Natural killer cell (primary cell): ENCODE measurements around the gene KIRREL3. TPM values are rescaled to one million over a fixed set of nuclear protein-coding genes. Genes with fewer than 3 reads are reported as not detected.

Source experiments
- ATAC-seq, 3 donors: fragments of 150-1000 bp in 2 of 3; fragments of 200-7000 bp in 1 of 3; cut with Tn5 transposase; 1 replicate in 1 of 3; 2 replicates in 2 of 3; pipeline ENCODE4 v1.10.0; 2021; ENCODE audit warnings: mild to moderate bottlenecking in 2 of 3, moderate library complexity in 2 of 3
- DNase-seq, 2 donors: peaks; one replicate each; pipeline versions ENCODE4 v3.0.0 to v3.0.0-alpha.2; 2013 to 2021; ENCODE audit warnings: mixed read lengths in 1 of 2
- H3K27ac ChIP-seq: one replicate; pipeline ENCODE4 v1.5.1; 2013; ENCODE audit warnings: mild to moderate bottlenecking, low read length
- H3K27me3 ChIP-seq: one replicate; pipeline ENCODE4 v1.6.1; 2013; ENCODE audit warnings: low read length; ENCODE audit not compliant: control insufficient read depth, insufficient read depth
- H3K36me3 ChIP-seq: one replicate; pipeline ENCODE4 v1.6.1; 2013; ENCODE audit warnings: low read length; ENCODE audit not compliant: control insufficient read depth, insufficient read depth
- H3K4me1 ChIP-seq: one replicate; pipeline ENCODE4 v1.6.1; 2013; ENCODE audit warnings: low read length; ENCODE audit not compliant: control insufficient read depth, insufficient read depth
- H3K4me3 ChIP-seq: one replicate; pipeline ENCODE4 v1.5.1; 2013; ENCODE audit warnings: low read length
- H3K9me3 ChIP-seq: one replicate; pipeline ENCODE4 v1.6.1; 2013; ENCODE audit warnings: low read length; ENCODE audit not compliant: control insufficient read depth, insufficient read depth
- H3K27ac Mint-ChIP-seq, 2 donors: one replicate each; pipeline ENCODE4 v1.8.0; 2022; ENCODE audit warnings: mild to moderate bottlenecking in 2 of 2, mixed read lengths in 2 of 2, moderate library complexity in 1 of 2
- H3K27me3 Mint-ChIP-seq, 2 donors: one replicate each; pipeline ENCODE4 v1.8.0; 2022; ENCODE audit warnings: low read depth in 2 of 2, mixed read lengths in 2 of 2
- H3K36me3 Mint-ChIP-seq: one replicate; pipeline ENCODE4 v1.8.0; 2022; ENCODE audit warnings: mixed read lengths
- H3K4me1 Mint-ChIP-seq, 2 donors: one replicate each; pipeline ENCODE4 v1.8.0; 2022; ENCODE audit warnings: mixed read lengths in 2 of 2
- H3K4me3 Mint-ChIP-seq: one replicate; pipeline ENCODE4 v1.8.0; 2022; ENCODE audit warnings: mild to moderate bottlenecking, moderate library complexity, mixed read lengths
- H3K9me3 Mint-ChIP-seq, 2 donors: one replicate each; pipeline ENCODE4 v1.8.0; 2022; ENCODE audit warnings: mixed read lengths in 2 of 2
- CTCF ChIP-seq: fragments of 200-600 bp; IDR thresholded peaks from one replicate; pipeline ENCODE4 v1.8.0; 2022; ENCODE audit warnings: antibody characterized with exemption
- WGBS: methylation state at CpG from one replicate; pipeline ENCODE4 v1.1.7; 2013; ENCODE audit warnings: missing lambda C conversion rate; ENCODE audit not compliant: insufficient coverage; 5-methylcytosine and 5-hydroxymethylcytosine counted together
- intact Hi-C: fragments of 100-400 bp; cut with micrococcal nuclease; formaldehyde crosslinking; loops from one replicate; pipeline ENCODE4 v1.14.2; 2022
- total RNA-seq, 4 donors: library from RNA; stranded (reverse); fragments of 120-200 nt in 1 of 4; gene quantifications; one replicate each; pipeline versions ENCODE4 v1.2.3 to v1.2.4, GENCODE V29; 2013 to 2022

KIRREL3 gene
- total RNA-seq, 3 donors from 2014 or later (not counting 1 experiment from before 2014, with no cell fraction given) = not detected

DNA sequence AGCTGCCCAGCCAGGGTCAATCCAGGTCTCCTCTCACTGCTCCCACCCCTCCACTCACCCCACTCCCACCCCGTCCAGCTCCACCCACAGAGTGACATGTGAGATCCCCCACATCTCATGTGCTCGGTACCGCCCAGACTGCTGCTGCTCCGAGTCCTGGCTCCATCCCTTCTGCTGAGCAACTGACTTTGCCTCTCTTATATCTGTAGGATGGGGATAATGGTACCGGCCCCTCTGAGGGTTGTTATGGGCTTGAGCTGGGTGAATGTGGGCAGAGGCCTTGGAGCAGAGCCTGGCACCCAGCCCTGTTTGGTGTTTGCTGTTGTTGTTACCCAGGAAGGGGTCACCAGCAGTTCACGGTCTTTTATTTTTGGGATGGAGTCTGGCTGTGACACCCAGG lies 568.0 kb downstream of the KIRREL3 start:
- Mint-ChIP-seq H3K27me3 (no peaks in the 10 kb centered on the region), H3K4me3 (no peak overlapping the region), H3K27ac (no peak overlapping the region), H3K4me1 (peaks cover 6 to 8% of the 10 kb centered on the region in 2 donors), H3K9me3 (no peaks in the 10 kb centered on the region), H3K36me3 (no peaks in the 10 kb centered on the region)
- H3K4me3 ChIP-seq = no peak overlapping the region
- H3K36me3 ChIP-seq = no peaks in the 10 kb centered on the region
- H3K9me3 ChIP-seq = no peaks in the 10 kb centered on the region
- H3K27me3 ChIP-seq = no peaks in the 10 kb centered on the region
- peaks cover 4% of the 10 kb centered on the region for H3K4me1 ChIP-seq
- intact Hi-C loops = no loop called here
- no peak for DNase-seq
- 94% methylated on average over 6 of the region's 6 CpGs for WGBS
- no peak for TF ChIP-seq CTCF
- H3K27ac ChIP-seq = no peak overlapping the region
- ATAC-seq = no peak

GRCh38 chr11:126432065-126432461 lies 568.5 kb downstream of the KIRREL3 start:
- Histone ChIP-seq H3K27me3 (no peaks in the 10 kb centered on the region), H3K9me3 (no peaks in the 10 kb centered on the region), H3K4me3 (no peak overlapping the region), H3K27ac (no peak overlapping the region), H3K4me1 (peaks cover 9% of the 10 kb centered on the region), H3K36me3 (no peaks in the 10 kb centered on the region)
- H3K4me3 Mint-ChIP-seq = no peak overlapping the region
- H3K4me1 Mint-ChIP-seq = peaks cover 10 to 12% of the 10 kb centered on the region in 2 donors
- H3K9me3 Mint-ChIP-seq = no peaks in the 10 kb centered on the region
- intact Hi-C loops = no loop called here
- WGBS = 81% methylated on average over 3 of the region's 3 CpGs
- no peaks in the 10 kb centered on the region for H3K27me3 Mint-ChIP-seq
- no peaks in the 10 kb centered on the region for H3K36me3 Mint-ChIP-seq
- TF ChIP-seq CTCF = no peak
- no peak for DNase-seq
- no peak for ATAC-seq
- H3K27ac Mint-ChIP-seq = no peak overlapping the region

GRCh38 chr11:126431401-126432064 lies 569.0 kb downstream of the KIRREL3 start:
- no peak for TF ChIP-seq CTCF
- peaks cover 14% of the 10 kb centered on the region for H3K4me1 ChIP-seq
- Mint-ChIP-seq H3K27ac (no peak overlapping the region), H3K36me3 (no peaks in the 10 kb centered on the region), H3K4me3 (no peak overlapping the region), H3K9me3 (no peaks in the 10 kb centered on the region), H3K4me1 (peaks cover 16 to 18% of the 10 kb centered on the region in 2 donors), H3K27me3 (no peaks in the 10 kb centered on the region)
- WGBS = 94% methylated on average over 22 of the region's 23 CpGs
- DNase-seq (no peak), ATAC-seq (no peak)
- no peaks in the 10 kb centered on the region for H3K9me3 ChIP-seq
- H3K4me3 ChIP-seq = no peak overlapping the region
- no peaks in the 10 kb centered on the region for H3K27me3 ChIP-seq
- no peaks in the 10 kb centered on the region for H3K36me3 ChIP-seq
- no peak overlapping the region for H3K27ac ChIP-seq
- intact Hi-C loops = no loop called here
